ENCODE data around the gene DNTTIP2. TPM values are rescaled to one million over a fixed set of nuclear protein-coding genes. Genes with fewer than 3 reads are reported as not detected.

The DNTTIP2 gene, protein sequence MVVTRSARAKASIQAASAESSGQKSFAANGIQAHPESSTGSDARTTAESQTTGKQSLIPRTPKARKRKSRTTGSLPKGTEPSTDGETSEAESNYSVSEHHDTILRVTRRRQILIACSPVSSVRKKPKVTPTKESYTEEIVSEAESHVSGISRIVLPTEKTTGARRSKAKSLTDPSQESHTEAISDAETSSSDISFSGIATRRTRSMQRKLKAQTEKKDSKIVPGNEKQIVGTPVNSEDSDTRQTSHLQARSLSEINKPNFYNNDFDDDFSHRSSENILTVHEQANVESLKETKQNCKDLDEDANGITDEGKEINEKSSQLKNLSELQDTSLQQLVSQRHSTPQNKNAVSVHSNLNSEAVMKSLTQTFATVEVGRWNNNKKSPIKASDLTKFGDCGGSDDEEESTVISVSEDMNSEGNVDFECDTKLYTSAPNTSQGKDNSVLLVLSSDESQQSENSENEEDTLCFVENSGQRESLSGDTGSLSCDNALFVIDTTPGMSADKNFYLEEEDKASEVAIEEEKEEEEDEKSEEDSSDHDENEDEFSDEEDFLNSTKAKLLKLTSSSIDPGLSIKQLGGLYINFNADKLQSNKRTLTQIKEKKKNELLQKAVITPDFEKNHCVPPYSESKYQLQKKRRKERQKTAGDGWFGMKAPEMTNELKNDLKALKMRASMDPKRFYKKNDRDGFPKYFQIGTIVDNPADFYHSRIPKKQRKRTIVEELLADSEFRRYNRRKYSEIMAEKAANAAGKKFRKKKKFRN
- 53.7 and 55.5 TPM in 2 replicates for total RNA-seq
- polyA plus RNA-seq: 3.9 and 8.0 TPM in 2 replicates
- polyA plus RNA-seq (2011; cell fraction: cytosol; rRNA removed): 14.5 and 15.8 TPM in 2 replicates
- polyA plus RNA-seq (2011; cell fraction: nucleus; rRNA removed): 35.5 and 42.6 TPM in 2 replicates
- polyA plus RNA-seq (2012): 36.7 and 59.7 TPM in 2 replicates
- polyA minus RNA-seq: 11.1 and 24.2 TPM in 2 replicates
- polyA minus RNA-seq (2011; cell fraction: cytosol; rRNA and poly(A)+ RNA removed): 8.5 TPM
- polyA minus RNA-seq (2011; cell fraction: nucleus; rRNA and poly(A)+ RNA removed): 22.3 and 25.3 TPM in 2 replicates
- Bru-seq, nascent RNA: percentile 92 among the genes with signal in this experiment
- BruChase-seq, experiment 1, labeled RNA remaining after a 6-hour chase: percentile 94 among the genes with signal in this experiment
- BruChase-seq, experiment 2, labeled RNA remaining after a 2-hour chase: percentile 96 among the genes with signal in this experiment
- long read RNA-seq, full-length matches to known transcripts: 141 of 157 reads
- long read RNA-seq, partial matches to known transcripts: 8 of 157 reads
- long read RNA-seq, other reads (novel, unspliced or antisense): 8 of 157 reads

DNA sequence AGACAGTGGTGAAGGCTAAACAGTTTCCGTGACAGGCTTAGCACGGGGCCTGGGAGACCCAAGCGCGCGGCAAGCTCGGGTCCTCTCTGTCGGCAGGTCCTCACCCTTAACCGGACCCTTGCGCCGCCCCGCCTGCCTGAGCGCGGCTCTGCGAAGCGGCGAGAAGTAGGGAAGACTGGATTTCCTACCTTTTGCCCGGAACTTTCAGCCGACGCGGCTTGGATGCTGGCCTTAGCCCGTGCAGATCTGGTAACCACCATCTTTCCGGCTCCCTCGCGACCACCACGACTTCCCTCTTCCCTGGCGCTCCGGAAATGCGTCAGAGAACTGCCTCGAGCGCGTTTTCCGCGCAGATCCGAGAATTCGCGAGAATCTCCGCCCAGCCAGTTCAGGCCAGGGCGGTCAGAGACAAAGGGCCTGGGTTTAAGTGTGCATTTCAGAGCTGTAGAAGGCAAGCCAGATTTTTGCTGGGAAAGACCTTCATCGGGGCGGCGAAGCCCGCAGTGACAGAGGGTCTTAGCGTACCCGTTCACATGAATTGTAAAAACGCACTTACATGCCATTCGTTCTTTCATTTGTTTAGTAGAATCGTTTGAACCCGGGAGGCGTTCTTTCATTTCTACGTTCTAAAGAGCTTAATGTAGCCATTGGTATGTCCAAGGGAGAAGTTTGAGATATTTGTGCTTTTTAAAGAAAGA is at the start of gene DNTTIP2:
Gene DNTTIP2 (minus strand): TSS at position 318 of the 698 bp plus-strand sequence. CDS start 58 bp downstream, at position 260.
- Histone ChIP-seq H3K4me1 (ENCODE audit: control insufficient read depth, extremely low read depth, insufficient read depth, low read length) (peaks cover 30% of the 10 kb centered on the region), H3K4me3 (replicated peaks in 1 of 3; ENCODE audit: insufficient read depth in 1 of 3, low read depth in 1 of 3, low read length in 3 of 3) (peak within 1 kb of the TSS; percentile 68 to 94 (median 71)), H3K9me3 (replicated peaks; ENCODE audit: control insufficient read depth, insufficient read depth, low read length) (no peaks in the 10 kb centered on the region), H3K27me3 (ENCODE audit: control insufficient read depth in 2 of 2, insufficient read depth in 2 of 2, low read length in 2 of 2) (no peaks in the 10 kb centered on the region), H2AFZ (ENCODE audit: low read depth, low read length) (peak within 1 kb of the TSS; percentile 49), H3K9ac (replicated peaks; ENCODE audit: extremely low read depth, insufficient read depth, low read length) (peak within 1 kb of the TSS; percentile 97), H3K4me2 (ENCODE audit: insufficient read depth, low read length) (peak within 1 kb of the TSS; percentile 84), H4K20me1 (replicated peaks; ENCODE audit: control insufficient read depth, extremely low read depth, insufficient read depth, low read length) (no peaks in the 10 kb centered on the region), H3K36me3 (ENCODE audit: control insufficient read depth in 2 of 2, extremely low read depth in 1 of 2, insufficient read depth in 2 of 2, low read length in 2 of 2) (peaks cover 6 to 22% of the 10 kb centered on the region in 2 experiments), H3K79me2 (ENCODE audit: control insufficient read depth, insufficient read depth, low read length) (peaks cover 41% of the 10 kb centered on the region), H3K27ac (ENCODE audit: insufficient read depth, low read depth, low read length) (peak within 1 kb of the TSS; percentile 79), H3K9me1 (replicated peaks; ENCODE audit: control insufficient read depth, extremely low read depth, insufficient read depth, low read length) (no peaks in the 10 kb centered on the region)
- CTCF ChIA-PET: interaction anchor here (0.8 to 1.6 kb wide), 5 partner anchors 14 to 457 kb away, joined by 3 to 10 read pairs (median 4); partner anchors contain the start of gene GCLM
- intact Hi-C loops (cut with micrococcal nuclease): no loop called here
- TSS peak; percentile 96 for BruUV-seq (replicated peaks)
- dilution Hi-C loops (cut with MboI; ENCODE audit: extremely low pct_ligation_motif_present, low sequenced_read_pairs): no loop called here
- peak; percentile 93 for FAIRE-seq
- POLR2A ChIA-PET: interaction anchor here (0.6 to 0.8 kb wide), 2 partner anchors 26 to 453 kb away, joined by 3 read pairs; no protein-coding TSS in a partner anchor
- TF ChIP-seq POLR2AphosphoS5 (IDR thresholded peaks at IDR 0.05; ENCODE audit: insufficient read depth, low read depth, low read length): peak; percentile 90
- TF ChIP-seq, protein P1, sequence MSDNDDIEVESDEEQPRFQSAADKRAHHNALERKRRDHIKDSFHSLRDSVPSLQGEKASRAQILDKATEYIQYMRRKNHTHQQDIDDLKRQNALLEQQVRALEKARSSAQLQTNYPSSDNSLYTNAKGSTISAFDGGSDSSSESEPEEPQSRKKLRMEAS (IDR thresholded peaks at IDR 0.05; ENCODE audit: insufficient read depth, insufficient read length): no peak
- peak; percentile 90 for TF ChIP-seq POLR2A (IDR thresholded peaks at IDR 0.05; ENCODE audit: low read depth, low read length)
- DNase-seq (ENCODE audit: low read depth, low spot score): peak; percentile 93
